T47D (cell line): ENCODE results near the gene ATRN.

Experiments used
- DNase-seq, 2 experiments: peaks; one replicate each; pipeline versions ENCODE4 v3.0.0 to v3.0.0-alpha.2; 2011 to 2012; ENCODE audit warnings: low read depth in 1 of 2, low spot score in 1 of 2
- JUND ChIP-seq: IDR thresholded peaks from 2 replicates; pipeline ENCODE4 v1.6.1; 2012; ENCODE audit warnings: low read depth
- in situ Hi-C: cut with HindIII; loops from 2 replicates; pipeline ENCODE4 v1.10.0; 2016; ENCODE audit warnings: low sequenced_read_pairs, low pct_unique_long_range_greater_than_20kb

The ATRN gene

DNA sequence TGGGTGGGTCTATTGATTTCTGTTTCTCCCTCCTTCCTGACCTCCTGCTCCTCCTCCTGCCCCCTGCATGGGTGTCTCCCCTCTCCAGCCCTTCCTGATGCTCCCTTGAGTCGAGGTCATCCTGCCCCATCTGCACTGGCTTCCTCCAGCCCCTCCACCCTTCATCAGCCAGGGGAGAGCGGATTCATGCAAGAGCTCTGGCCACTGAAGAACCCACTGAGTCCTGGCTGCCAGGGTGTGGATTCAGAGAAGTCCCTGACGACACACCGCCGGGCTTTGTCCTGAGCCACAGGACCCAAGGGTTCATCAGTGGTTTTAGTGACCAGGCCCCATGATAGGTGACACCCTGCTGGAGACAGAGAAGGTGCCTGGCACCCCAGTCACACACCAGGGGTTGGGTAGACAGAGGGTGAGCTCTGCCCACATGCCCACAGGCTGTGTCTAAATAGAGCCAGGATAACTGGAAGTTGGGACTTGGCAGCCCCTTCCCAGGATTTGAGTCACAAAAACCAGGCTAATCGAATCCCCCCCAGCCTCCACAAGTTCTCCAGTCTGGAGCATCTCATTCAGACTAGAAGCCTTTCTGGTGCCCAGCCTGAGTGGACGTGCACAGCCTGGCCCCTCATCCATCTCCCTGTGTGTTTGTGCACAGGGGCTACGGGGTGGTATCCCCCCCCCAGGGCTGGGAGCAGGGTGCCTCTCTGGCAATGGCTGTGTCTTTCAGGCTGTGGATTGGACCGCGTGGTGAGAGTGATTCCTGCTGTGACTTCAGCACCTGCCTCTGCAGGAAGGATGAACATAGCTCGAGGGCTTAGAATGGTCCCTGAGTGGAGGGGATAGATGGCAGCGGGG, 191.2 kb downstream of the ATRN start:
- DNase-seq, result no peak
- no peak for TF ChIP-seq JUND
- in situ Hi-C loops, result no loop called here

GRCh38 chr20:3663031-3663701, 192.3 kb downstream of the ATRN start, which contains the start of gene GFRA4:
GFRA4 (minus strand) TSS chr20:3663399; CDS start chr20:3663399, 0 bp downstream.
- no peak for DNase-seq
- in situ Hi-C loops, result no loop called here
- TF ChIP-seq JUND, result no peak

DNA sequence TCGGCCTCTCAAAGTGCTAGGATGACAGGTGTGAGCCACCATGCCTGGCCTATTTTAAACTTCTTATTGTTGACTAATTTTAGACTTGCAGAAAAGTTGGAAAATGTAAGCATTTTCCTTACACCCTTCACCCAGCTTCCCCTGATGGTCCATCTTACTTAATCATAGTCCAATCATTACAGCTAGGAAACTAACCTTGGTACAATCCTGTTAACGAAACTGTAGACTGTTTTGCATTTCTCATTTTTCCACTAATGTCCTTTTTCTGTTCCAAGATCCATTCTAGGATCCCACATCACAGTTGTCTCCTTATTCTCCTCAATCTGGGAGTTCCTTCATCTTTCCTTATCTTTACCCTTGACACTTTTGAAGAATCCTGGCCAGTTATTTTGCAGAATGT, 193.0 kb downstream of the ATRN start:
- DNase-seq, result no peak
- TF ChIP-seq JUND, result no peak

DNA sequence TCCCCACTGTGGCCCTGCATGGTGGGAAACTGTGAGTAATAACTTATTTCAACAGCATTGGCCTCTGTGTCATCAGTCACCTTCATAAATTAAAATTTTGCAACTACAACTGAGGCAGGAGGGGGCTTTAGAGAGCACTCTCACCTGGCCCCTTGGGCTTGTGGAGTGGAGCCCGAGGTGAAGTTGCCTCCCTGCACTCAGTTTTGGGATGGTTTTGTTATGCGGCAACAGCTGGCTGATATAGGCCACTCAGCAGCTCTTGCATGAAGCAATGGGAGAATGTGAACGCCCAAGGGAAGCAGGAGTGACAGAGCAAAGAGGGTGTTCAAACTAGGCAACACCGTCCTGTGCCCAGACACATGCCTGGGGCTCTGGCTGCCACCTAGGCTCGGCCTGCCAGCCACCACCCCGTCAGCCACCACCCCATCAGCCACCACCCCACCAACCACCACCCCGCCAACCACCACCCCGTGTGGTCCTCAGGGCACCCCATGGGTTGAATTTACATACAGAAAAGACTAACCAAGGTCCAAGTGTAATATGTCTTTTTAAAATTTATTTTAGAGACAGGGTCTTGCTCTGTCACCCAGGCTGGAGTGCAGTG, 196.7 kb downstream of the ATRN start:
- no peak for TF ChIP-seq JUND
- in situ Hi-C loops, result no loop called here
- no peak for DNase-seq

More for the DNA sequence above, 193.0 kb downstream of the ATRN start:
- in situ Hi-C loops, result no loop called here

- in situ Hi-C loops, result no loop called here
- no peak for TF ChIP-seq JUND
- DNase-seq, result no peak
Observed at GRCh38 chr20:3669710-3670367, 199.0 kb downstream of the ATRN start.

DNA sequence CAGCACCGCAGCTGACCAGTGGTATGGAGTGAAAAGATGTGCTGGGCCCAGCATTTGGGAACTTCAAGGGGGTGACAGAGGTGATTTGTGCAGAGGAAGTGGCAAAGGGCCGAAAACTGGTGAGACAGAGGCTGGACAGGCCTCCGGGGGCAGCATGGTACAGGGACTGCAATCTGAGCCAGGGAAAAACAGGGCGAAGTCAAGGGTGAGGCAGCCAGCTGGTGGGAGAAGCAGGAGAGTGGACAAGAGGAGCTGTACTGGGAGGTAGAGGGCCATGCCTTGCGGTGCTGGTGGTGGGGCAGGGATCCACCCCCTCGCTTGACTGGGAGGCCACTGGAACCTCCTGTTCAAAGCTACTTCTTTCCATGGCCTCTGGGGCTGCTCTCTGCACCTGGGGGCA, 199.7 kb downstream of the ATRN start:
- no peak for TF ChIP-seq JUND
- in situ Hi-C loops, result no loop called here
- DNase-seq, result peak in 1 of 2 experiments; percentile 33

DNA sequence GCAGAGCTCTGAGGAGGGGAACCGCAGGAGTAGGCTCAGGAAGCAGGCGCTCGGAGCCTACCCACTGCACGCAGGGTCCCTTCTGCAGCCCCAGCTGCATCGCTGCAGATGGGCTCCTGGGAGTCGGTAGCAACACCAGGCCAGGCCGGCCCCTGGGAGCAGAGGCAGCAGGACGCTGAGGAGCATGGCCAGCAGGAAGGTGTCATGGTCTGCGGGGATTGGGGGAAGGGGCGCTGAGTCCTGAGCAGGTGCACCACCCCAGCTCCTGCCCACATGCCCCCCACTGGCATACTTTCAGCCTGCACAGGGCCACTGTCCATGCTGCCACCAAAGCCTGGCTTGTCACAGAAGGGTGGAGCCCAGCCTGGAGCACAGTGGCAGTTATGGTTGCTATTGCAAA, 200.1 kb downstream of the ATRN start:
- in situ Hi-C loops, result no loop called here
- no peak for DNase-seq
- no peak for TF ChIP-seq JUND

DNA sequence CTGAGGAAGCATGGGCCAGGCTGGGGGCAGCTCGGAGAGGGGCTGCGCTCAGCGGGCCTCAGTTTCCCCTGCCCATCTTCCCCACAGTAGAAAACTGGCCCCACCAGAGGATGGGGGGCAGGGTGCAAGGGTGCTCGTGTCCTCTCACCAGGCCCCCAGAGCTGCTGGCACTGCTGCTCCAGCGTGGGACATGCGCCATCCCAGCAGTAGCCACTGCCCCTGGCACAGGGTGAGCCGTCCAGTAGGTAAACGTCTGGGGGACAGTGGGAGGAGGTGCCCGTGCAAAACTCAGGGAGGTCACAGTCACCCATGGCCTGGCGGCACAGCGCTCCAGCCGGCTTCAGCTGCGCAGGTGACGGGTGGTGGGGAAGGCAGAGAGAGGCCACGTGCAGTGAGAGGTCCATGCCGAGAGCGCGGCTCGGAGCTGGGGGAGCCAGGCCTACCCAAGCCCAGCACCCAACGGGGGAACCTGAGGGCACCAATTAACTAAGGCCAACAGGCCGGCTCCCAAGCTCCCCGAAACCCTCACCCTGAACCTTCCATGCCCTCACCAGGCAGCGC, 201.2 kb downstream of the ATRN start:
- DNase-seq, result no peak
- in situ Hi-C loops, result no loop called here

DNA sequence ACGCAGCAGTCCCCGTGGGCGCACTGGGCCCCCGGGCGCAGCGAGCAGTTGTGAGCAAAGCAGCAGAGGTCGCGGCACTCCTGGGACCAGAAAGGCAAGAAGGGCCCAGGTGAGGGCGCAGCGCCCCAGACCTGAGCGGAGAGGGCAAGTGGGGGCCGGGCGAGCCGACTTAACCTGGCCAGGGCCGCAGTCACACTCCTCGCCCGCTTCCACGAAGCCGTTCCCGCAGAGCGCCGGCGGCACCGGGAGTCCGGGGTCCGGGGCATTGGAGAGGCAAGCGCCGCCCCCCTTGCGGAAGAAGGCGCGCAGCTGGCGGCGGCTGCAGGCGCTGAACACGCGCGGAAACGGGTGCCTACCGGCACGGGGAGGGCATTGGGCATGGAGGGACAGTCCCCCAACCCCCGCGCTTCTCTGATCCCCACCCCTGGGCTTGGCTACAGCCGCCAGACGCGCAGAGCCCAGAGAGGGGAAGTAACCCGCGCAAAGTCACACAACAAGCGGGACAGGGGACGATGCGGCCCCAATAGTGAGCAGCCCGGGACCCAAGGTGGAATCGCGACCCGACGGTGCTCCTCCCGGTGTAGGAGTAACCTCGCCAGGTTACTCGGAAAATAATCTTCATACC, 201.8 kb downstream of the ATRN start:
- in situ Hi-C loops, result no loop called here
- peak in 1 of 2 experiments; percentile 31 for DNase-seq
- no peak for TF ChIP-seq JUND

More for the DNA sequence above, 201.2 kb downstream of the ATRN start:
- TF ChIP-seq JUND, result no peak

DNA sequence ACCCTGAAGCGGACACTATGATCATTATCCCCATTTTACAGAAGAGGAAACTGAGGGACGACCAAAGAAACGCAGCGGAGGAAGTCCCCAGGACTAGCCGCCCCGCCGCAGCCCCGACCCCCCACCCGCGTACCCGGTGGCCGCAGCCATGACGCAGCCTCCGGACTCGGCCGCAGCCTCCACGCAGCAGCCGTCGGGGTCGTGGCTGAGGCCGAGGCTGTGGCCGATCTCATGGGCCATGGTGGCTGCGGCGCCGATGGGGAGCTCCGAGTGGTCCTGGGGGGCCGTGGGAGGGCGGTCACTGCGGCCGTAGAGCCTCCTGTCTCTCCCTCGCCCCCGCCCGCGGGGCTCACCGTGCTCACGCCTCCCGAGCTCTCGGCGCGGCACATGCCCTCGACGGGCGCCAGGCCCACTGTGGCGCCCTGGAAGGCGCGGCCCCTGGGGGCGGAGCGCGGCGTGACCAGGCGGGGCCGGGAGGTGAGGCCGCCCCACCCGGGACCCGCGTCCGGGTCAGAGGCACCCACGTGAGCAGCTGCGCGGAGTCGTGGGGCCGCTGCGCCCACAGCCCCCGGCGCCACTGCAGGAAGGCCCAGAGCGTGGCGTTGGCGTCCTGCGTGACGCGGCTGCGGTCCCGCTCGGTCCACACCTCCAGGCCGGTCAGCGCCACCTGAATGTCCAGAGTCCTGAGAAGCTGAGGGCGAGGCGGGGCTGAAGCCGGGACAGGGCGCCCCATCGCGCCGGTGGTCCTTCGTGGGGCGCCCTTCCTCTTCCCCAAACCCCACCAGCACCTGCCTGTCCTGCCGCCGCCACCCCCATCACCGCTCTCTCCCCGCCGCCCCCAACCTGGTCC, 202.6 kb downstream of the ATRN start:
- DNase-seq, result no peak
- no peak for TF ChIP-seq JUND
- in situ Hi-C loops, result no loop called here

GRCh38 chr20:3674447-3674846, 203.6 kb downstream of the ATRN start:
- no peak for TF ChIP-seq JUND
- in situ Hi-C loops, result no loop called here
- no peak for DNase-seq
